NCI-H187 treated with DMSO at 0.1 percent for 48 hours (cell line): ENCODE results near the gene PELI1.
A peak's percentile ranks its signal among the peaks of the same experiment; 100 is the strongest.
"Not testable (repeated sequence)": the region's sequence is repeated elsewhere in the genome, so short reads cannot be mapped to it uniquely, and the experiment has no call there.

Source experiments
- DNase-seq: peaks from one replicate; lab custom pipeline; 2025; lab: John Stamatoyannopoulos, UW

Gene PELI1

GRCh38 chr2:64122358-64122757, 21.9 kb downstream of the PELI1 start:
- no peak for DNase-seq

DNA sequence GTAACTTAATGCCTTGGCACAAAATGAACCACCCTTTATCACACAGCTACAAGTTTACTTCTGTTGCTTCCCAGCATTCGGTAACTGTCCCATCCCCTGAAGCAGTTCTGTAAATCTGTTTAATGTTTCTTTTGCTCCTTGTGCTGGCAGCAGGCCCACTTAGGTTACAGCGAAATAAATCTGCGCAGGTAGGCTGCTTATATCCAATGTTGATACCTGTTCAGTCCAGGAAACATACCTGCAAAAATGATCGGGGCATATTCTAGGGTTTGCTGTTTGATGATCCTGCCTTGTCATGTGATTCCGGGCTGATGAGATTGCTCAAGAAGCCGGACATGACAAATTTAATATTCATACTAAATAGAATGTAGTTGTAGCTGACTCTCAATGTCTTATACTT, 23.3 kb downstream of the PELI1 start:
- no peak for DNase-seq

- no peak for DNase-seq
Measured at GRCh38 chr2:64120008-64120407, 24.2 kb downstream of the PELI1 start.

DNA sequence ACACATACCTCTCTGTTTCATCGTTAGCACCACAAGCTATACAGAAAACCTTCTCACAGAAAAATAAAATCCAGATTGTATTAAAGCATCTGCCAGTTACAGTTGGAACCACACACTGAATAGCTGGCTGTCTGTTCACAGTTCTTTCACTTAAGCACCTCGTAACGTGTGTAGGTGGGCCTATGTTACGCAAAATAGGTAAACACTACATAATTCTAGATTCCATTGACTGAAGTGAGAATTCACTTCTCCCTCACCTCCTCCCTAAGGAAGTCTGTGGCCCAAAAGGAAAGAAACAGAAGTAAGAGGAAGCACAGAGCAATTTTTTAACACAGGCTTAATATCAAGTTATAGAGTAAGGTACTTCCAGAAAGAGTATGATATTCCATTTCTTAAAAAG, 24.9 kb downstream of the PELI1 start:
- no peak for DNase-seq

GRCh38 chr2:64115808-64116598, 28.2 kb downstream of the PELI1 start:
- DNase-seq: no peak

GRCh38 chr2:64114912-64115277, 29.3 kb downstream of the PELI1 start:
- no peak for DNase-seq

GRCh38 chr2:64114063-64114911, 29.9 kb downstream of the PELI1 start:
- DNase-seq: no peak

DNA sequence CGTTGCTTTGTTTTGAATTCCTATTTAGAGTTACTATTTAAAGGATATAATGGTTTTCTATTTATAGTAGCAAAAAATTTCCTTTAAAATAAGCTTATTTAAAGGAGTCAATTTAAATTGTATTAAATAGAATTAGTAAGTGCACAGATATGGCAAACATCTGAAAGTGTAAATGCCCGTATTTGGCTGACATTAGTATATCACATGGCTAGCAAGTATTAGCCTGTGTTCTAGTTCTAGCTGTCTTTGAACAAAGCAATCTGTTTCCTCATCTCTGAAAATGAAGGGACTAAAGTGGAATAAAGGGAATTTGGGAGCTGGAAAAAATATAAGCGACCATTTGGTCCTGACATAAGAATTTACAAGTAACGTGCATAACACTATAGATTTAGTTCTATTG, 32.2 kb downstream of the PELI1 start:
- DNase-seq: no peak

- DNase-seq: no peak
Measured at GRCh38 chr2:64111426-64111825, 32.8 kb downstream of the PELI1 start.

GRCh38 chr2:64108666-64109241, 35.5 kb downstream of the PELI1 start:
- DNase-seq: no peak

DNA sequence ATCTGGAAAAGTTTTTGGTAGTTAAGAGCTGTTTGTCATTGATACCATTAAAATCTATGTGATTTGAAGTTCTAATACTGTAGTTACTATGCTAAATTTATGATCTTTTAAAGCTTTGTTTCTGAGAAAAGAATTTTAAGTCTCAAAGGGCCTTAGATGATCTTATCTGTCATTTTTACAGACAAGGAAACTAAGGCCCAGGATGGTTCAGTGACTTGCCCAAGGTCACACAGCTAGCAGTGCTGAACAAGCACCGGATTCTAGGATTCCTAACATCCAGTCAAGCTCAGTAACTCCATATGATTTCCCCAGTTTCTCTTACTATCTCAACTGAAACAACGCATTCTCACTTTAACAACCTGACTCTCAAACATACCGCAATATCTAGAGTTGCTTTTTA, 37.7 kb downstream of the PELI1 start:
- no peak for DNase-seq

- DNase-seq: no peak
Measured at GRCh38 chr2:64105670-64106461, 38.4 kb downstream of the PELI1 start.

DNA sequence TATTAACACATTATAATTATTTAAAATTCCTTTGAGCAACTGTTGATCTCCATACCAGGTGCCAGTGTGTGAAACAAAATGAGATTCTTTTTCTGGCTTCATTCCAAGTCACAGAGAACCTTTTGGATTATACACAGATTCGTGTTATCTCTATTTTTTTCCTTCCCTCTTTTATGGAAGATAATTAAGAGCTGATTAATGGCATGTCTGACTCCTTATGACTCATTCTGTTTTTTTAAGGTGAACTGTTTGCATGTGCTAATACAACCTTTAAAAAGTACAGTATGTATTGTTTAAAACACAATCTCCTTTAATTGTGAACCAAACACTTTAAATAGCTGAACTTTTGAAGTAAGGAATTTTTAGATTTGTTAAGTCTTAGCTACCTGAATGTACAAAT, 39.3 kb downstream of the PELI1 start:
- no peak for DNase-seq

- not testable (repeated sequence) for DNase-seq
Measured at GRCh38 chr2:64102736-64103135, 41.5 kb downstream of the PELI1 start.

DNA sequence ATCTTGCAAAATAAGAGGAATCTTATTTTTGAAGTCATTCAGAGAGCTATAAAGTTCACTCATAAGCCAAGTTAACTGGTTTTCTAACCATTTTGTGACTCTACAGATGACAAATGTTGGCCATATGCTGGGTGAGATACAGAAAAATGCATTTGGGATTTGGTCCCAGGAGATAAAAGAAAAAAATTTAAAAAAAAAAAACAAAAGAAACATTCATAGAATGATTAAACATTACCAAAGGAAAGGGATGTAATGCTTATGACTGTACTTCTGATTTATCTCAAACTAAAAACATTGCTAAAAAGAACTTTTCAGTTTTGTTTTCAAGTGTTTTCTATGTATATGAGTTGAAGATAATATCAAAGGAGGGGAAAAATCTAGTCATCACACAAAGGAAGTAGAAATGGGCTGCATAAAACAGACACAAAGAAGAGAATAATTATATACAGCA, 43.1 kb downstream of the PELI1 start:
- no peak for DNase-seq

DNA sequence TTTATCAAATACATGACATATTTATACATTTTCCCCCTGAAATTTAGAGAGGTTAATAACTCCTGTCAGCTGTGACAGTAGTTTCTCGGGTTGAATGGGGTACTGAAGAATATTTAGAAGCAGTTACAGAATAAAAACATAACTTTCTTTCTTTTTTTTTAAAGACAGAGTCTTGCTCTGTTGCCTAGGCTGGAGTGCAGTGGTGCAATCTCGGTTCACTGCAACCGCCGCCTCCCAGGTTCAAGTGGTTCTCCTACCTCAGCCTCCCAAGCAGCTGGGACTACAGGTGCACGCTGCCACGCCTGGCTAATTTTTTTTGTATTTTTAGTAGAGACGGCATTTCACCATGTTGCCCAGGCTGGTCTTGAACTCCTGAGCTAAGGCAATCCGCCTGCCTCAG, 43.6 kb downstream of the PELI1 start:
- not testable (repeated sequence) for DNase-seq

DNA sequence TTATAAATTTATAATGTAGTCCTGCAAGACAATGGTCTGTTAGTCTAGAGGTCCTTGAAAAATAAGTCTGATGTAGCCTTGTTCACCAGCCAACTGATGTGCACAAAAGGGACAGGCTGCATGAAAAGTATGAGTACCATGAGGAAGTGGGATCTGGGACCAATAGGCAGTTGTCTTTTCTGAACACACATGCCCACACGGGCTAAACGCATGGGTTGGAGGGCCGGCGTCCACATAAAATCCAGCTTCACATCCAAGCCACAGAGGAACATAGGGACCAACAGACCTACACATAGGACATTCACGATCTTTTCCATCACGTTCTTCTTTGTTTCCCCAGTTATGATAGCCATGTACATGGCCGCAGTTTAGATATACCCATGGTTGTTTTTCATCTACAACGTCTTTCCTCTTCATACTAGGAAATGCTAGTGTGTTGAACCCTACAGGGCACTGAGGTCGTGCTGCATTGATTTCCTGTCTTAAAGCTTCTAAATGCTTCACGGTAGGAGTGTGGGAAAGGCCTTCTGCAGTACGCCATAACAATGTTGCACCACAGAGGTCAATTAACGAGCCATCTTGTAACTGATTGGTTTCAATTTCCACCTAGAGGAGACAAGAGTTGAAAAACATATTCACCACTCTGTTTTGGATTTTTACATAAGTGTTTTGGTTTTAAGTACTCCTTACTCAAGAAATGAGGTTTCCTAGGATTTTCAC, 49.4 kb downstream of the PELI1 start:
- no peak for DNase-seq

- no peak for DNase-seq
Measured at GRCh38 chr2:64093341-64093740, 50.9 kb downstream of the PELI1 start.

GRCh38 chr2:64092502-64092901, 51.7 kb downstream of the PELI1 start:
- DNase-seq: no peak

DNA sequence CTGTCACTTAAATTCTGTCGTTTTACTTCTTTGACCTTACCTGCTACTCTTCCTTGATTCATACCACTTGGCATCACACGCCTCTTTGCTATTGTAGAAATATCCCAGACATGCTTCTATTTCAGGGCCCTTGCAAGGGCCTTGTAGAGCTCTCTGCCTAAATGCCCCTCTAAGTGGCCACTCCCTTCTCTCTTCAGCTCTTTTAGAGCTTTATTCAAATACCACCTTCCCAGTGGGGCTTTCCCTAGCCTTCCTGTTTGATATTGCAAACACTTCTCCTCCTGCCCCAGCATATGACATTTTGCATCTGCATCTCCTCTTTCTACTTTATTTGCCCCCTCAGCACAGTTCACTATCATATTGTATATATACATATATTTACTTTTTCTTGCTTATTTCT, 54.0 kb downstream of the PELI1 start:
- peak; percentile 99 for DNase-seq

- DNase-seq: no peak
Measured at GRCh38 chr2:64086347-64087082, 57.7 kb downstream of the PELI1 start.
